HG03354 (cell line): ENCODE results near the gene MACC1.

Experiments
- ATAC-seq: cut with Tn5 transposase; IDR thresholded peaks from one replicate; pipeline ENCODE4 v1.9.1; 2021; ENCODE audit warnings: mild to moderate bottlenecking; ENCODE audit not compliant: unreplicated experiment, poor library complexity, severe bottlenecking

MACC1 gene

GRCh38 chr7:20217193-20217948, at the start of gene MACC1:
MACC1 (minus strand) TSS chr7:20217384; CDS start chr7:20161862, 55,522 bp downstream.
- peak; percentile 56 for ATAC-seq

- no peak for ATAC-seq
Observed at GRCh38 chr7:20264623-20265022, 47.4 kb upstream of the MACC1 start.

- no peak for ATAC-seq
Observed at GRCh38 chr7:20260223-20260622, 43.0 kb upstream of the MACC1 start.

GRCh38 chr7:20257212-20257611, 40.0 kb upstream of the MACC1 start:
- no peak for ATAC-seq

- ATAC-seq, result no peak
Observed at GRCh38 chr7:20249920-20250319, 32.7 kb upstream of the MACC1 start.

- no peak for ATAC-seq
Observed at GRCh38 chr7:20249376-20249775, 32.2 kb upstream of the MACC1 start.

GRCh38 chr7:20246236-20246635, 29.1 kb upstream of the MACC1 start:
- no peak for ATAC-seq

GRCh38 chr7:20244334-20245120, 27.3 kb upstream of the MACC1 start:
- no peak for ATAC-seq

- ATAC-seq, result peak; percentile 42
Observed at GRCh38 chr7:20241911-20242261, 24.7 kb upstream of the MACC1 start.

- no peak for ATAC-seq
Observed at GRCh38 chr7:20241194-20241910, 24.2 kb upstream of the MACC1 start.

- peak; percentile 54 for ATAC-seq
Observed at GRCh38 chr7:20240080-20240926, 23.1 kb upstream of the MACC1 start.

GRCh38 chr7:20238754-20239324, 21.7 kb upstream of the MACC1 start:
- peak; percentile 83 for ATAC-seq

GRCh38 chr7:20238194-20238753, 21.1 kb upstream of the MACC1 start:
- ATAC-seq, result no peak

- ATAC-seq, result no peak
Observed at GRCh38 chr7:20237464-20238193, 20.4 kb upstream of the MACC1 start.

GRCh38 chr7:20236790-20237189, 19.6 kb upstream of the MACC1 start:
- no peak for ATAC-seq

GRCh38 chr7:20236043-20236442, 18.9 kb upstream of the MACC1 start:
- no peak for ATAC-seq

- no peak for ATAC-seq
Observed at GRCh38 chr7:20235288-20235687, 18.1 kb upstream of the MACC1 start.

GRCh38 chr7:20233362-20233761, 16.2 kb upstream of the MACC1 start:
- ATAC-seq, result peak; percentile 44
